Astrocyte (in vitro differentiated cells and primary cell): ENCODE measurements around the gene VPS39. TPM values are rescaled to one million over a fixed set of nuclear protein-coding genes. Genes with fewer than 3 reads are reported as not detected.

ENCODE experiments used
- DNase-seq: peaks from one replicate; pipeline ENCODE4 v3.0.0-alpha.2; 2010; ENCODE audit warnings: low read depth
- FAIRE-seq: peaks from 2 replicates; lab custom pipeline; 2011; peaks lifted over from hg19 to GRCh38; lab: Jason Lieb, UNC
- H2AFZ ChIP-seq: 2 replicates; pipeline ENCODE4 v1.6.0; 2012; ENCODE audit warnings: low read depth, low read length, inconsistent platforms
- H3K27ac ChIP-seq: 2 replicates; pipeline ENCODE4 v1.5.1; 2011; ENCODE audit warnings: low read depth, low read length, inconsistent platforms
- H3K27me3 ChIP-seq: 2 replicates; pipeline ENCODE4 v1.6.0; 2011; ENCODE audit warnings: low read length, inconsistent platforms; ENCODE audit not compliant: insufficient read depth
- H3K36me3 ChIP-seq: 2 replicates; pipeline ENCODE4 v1.5.1; 2011; ENCODE audit warnings: low read length, inconsistent platforms; ENCODE audit not compliant: insufficient read depth
- H3K4me1 ChIP-seq: 2 replicates; pipeline ENCODE4 v1.5.1; 2011; ENCODE audit warnings: low read length, inconsistent platforms; ENCODE audit not compliant: insufficient read depth
- H3K4me2 ChIP-seq: 2 replicates; pipeline ENCODE4 v1.6.0; 2012; ENCODE audit warnings: low read length, inconsistent platforms
- H3K4me3 ChIP-seq: 2 replicates; pipeline ENCODE4 v1.5.1; 2011; ENCODE audit warnings: low read depth, mild to moderate bottlenecking, low read length, inconsistent platforms; ENCODE audit not compliant: insufficient read depth
- H3K79me2 ChIP-seq: 2 replicates; pipeline ENCODE4 v1.6.0; 2012; ENCODE audit warnings: mild to moderate bottlenecking, low read length, inconsistent platforms; ENCODE audit not compliant: insufficient read depth
- H3K9ac ChIP-seq: 2 replicates; pipeline ENCODE4 v1.6.0; 2012; ENCODE audit warnings: mild to moderate bottlenecking, low read length, inconsistent platforms
- H3K9me3 ChIP-seq: 2 replicates; pipeline ENCODE4 v1.5.1; 2012; ENCODE audit warnings: low read depth, mild to moderate bottlenecking, low read length, inconsistent platforms; ENCODE audit not compliant: insufficient read depth
- H4K20me1 ChIP-seq: 2 replicates; pipeline ENCODE4 v1.6.0; 2012; ENCODE audit warnings: low read length, inconsistent platforms; ENCODE audit not compliant: insufficient read depth
- H3K27ac Mint-ChIP-seq: one replicate; pipeline ENCODE4 v1.8.0; 2021; ENCODE audit warnings: mild to moderate bottlenecking, mixed read lengths; ENCODE audit not compliant: unreplicated experiment
- H3K27me3 Mint-ChIP-seq: one replicate; pipeline ENCODE4 v1.8.0; 2021; ENCODE audit warnings: low read depth, mixed read lengths; ENCODE audit not compliant: unreplicated experiment
- H3K36me3 Mint-ChIP-seq: one replicate; pipeline ENCODE4 v1.8.0; 2021; ENCODE audit warnings: low read depth, mixed read lengths; ENCODE audit not compliant: unreplicated experiment
- H3K4me1 Mint-ChIP-seq: one replicate; pipeline ENCODE4 v1.8.0; 2021; ENCODE audit warnings: low read depth, mixed read lengths; ENCODE audit not compliant: unreplicated experiment
- H3K4me3 Mint-ChIP-seq: one replicate; pipeline ENCODE4 v1.8.0; 2021; ENCODE audit warnings: mild to moderate bottlenecking, moderate library complexity, mixed read lengths; ENCODE audit not compliant: unreplicated experiment
- H3K9me3 Mint-ChIP-seq: one replicate; pipeline ENCODE4 v1.8.0; 2021; ENCODE audit warnings: mild to moderate bottlenecking, mixed read lengths; ENCODE audit not compliant: unreplicated experiment
- EZH2 ChIP-seq: IDR thresholded peaks from 2 replicates; pipeline ENCODE4 v1.6.1; 2012; ENCODE audit warnings: mild to moderate bottlenecking, low read length, inconsistent platforms; ENCODE audit not compliant: insufficient read depth
- total RNA-seq: library from RNA; stranded (reverse); gene quantifications from 2 replicates; pipeline ENCODE4 v1.2.1, GENCODE V29; 2021
- TF ChIP-seq, protein P1 (sequence below): IDR thresholded peaks from 2 replicates; pipeline ENCODE4 v1.5.1; 2011; ENCODE audit warnings: low read depth, mild to moderate bottlenecking, inconsistent platforms, low read length, moderate library complexity; ENCODE audit not compliant: insufficient read depth

Gene VPS39
- total RNA-seq, 1 donor from 2014 or later, result 60.6 TPM

DNA sequence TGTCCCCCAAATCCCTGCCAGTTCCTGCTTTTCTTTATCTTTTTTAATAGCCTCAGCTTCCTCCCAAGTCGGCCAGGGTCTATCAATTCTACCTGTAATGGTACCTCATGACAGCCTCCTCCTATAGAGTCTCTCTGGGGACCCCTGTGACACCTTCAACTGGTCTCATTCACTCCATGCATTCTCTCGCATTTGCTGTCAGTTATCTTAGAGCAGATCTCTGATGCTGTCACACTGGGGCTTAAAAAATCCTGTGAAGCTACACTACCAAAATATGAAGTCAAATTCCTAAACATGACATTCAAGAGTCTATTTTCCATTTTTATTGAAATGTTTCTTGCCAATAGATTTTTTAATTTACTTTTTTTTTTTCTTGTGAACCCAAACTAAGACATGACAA, 5.5 kb downstream of the VPS39 start:
- Mint-ChIP-seq H3K27me3 (no peaks in the 10 kb centered on the region), H3K27ac (no peak overlapping the region), H3K9me3 (no peaks in the 10 kb centered on the region), H3K4me1 (peaks cover 12% of the 10 kb centered on the region), H3K36me3 (peaks cover 6% of the 10 kb centered on the region), H3K4me3 (no peak overlapping the region)
- Histone ChIP-seq H3K36me3 (peaks cover 8% of the 10 kb centered on the region), H3K27ac (no peak overlapping the region), H3K4me1 (peaks cover 5% of the 10 kb centered on the region), H3K4me3 (no peak overlapping the region), H3K27me3 (no peaks in the 10 kb centered on the region), H3K9ac (no peak overlapping the region), H4K20me1 (peaks cover 33% of the 10 kb centered on the region), H2AFZ (no peak overlapping the region), H3K79me2 (peaks cover 67% of the 10 kb centered on the region), H3K4me2 (no peak overlapping the region), H3K9me3 (no peaks in the 10 kb centered on the region)
- DNase-seq, result no peak
- FAIRE-seq, result no peak
- TF ChIP-seq, protein P1, sequence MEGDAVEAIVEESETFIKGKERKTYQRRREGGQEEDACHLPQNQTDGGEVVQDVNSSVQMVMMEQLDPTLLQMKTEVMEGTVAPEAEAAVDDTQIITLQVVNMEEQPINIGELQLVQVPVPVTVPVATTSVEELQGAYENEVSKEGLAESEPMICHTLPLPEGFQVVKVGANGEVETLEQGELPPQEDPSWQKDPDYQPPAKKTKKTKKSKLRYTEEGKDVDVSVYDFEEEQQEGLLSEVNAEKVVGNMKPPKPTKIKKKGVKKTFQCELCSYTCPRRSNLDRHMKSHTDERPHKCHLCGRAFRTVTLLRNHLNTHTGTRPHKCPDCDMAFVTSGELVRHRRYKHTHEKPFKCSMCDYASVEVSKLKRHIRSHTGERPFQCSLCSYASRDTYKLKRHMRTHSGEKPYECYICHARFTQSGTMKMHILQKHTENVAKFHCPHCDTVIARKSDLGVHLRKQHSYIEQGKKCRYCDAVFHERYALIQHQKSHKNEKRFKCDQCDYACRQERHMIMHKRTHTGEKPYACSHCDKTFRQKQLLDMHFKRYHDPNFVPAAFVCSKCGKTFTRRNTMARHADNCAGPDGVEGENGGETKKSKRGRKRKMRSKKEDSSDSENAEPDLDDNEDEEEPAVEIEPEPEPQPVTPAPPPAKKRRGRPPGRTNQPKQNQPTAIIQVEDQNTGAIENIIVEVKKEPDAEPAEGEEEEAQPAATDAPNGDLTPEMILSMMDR, result no peak
- no peak for TF ChIP-seq EZH2

- Mint-ChIP-seq H3K9me3 (no peaks in the 10 kb centered on the region), H3K4me1 (peaks cover 8% of the 10 kb centered on the region), H3K27ac (no peak overlapping the region), H3K4me3 (no peak overlapping the region), H3K36me3 (peaks cover 7% of the 10 kb centered on the region), H3K27me3 (no peaks in the 10 kb centered on the region)
- H3K4me3 ChIP-seq, result no peak overlapping the region
- no peak for TF ChIP-seq EZH2
- TF ChIP-seq, protein P1, result no peak
- DNase-seq, result no peak
- H3K4me2 ChIP-seq, result no peak overlapping the region
- no peaks in the 10 kb centered on the region for H3K4me1 ChIP-seq
- no peaks in the 10 kb centered on the region for H3K9me3 ChIP-seq
- no peak for FAIRE-seq
- peaks cover 8% of the 10 kb centered on the region for H3K36me3 ChIP-seq
- H4K20me1 ChIP-seq, result peaks cover 30% of the 10 kb centered on the region
- H3K79me2 ChIP-seq, result peaks cover 59% of the 10 kb centered on the region
- H3K27me3 ChIP-seq, result no peaks in the 10 kb centered on the region
- no peak overlapping the region for H3K27ac ChIP-seq
- H2AFZ ChIP-seq, result no peak overlapping the region
- no peak overlapping the region for H3K9ac ChIP-seq
Observed at GRCh38 chr15:42201801-42202200, 6.3 kb downstream of the VPS39 start.

- DNase-seq, result no peak
Observed at GRCh38 chr15:42199126-42199525, 9.0 kb downstream of the VPS39 start.

More at GRCh38 chr15:42199126-42199525, 9.0 kb downstream of the VPS39 start:
- Mint-ChIP-seq H3K27ac (no peak overlapping the region), H3K36me3 (peaks cover 13% of the 10 kb centered on the region), H3K9me3 (peaks cover 3% of the 10 kb centered on the region), H3K27me3 (no peaks in the 10 kb centered on the region), H3K4me3 (no peak overlapping the region), H3K4me1 (peaks cover 2% of the 10 kb centered on the region)
- H4K20me1 ChIP-seq, result peaks cover 22% of the 10 kb centered on the region
- H3K4me1 ChIP-seq, result no peaks in the 10 kb centered on the region
- TF ChIP-seq, protein P1, result no peak
- TF ChIP-seq EZH2, result no peak
- H3K9ac ChIP-seq, result no peak overlapping the region
- H3K27me3 ChIP-seq, result no peaks in the 10 kb centered on the region
- no peak overlapping the region for H2AFZ ChIP-seq
- no peak for FAIRE-seq
- no peak overlapping the region for H3K4me2 ChIP-seq
- peaks cover 8% of the 10 kb centered on the region for H3K36me3 ChIP-seq
- no peak overlapping the region for H3K27ac ChIP-seq
- no peak overlapping the region for H3K4me3 ChIP-seq
- no peaks in the 10 kb centered on the region for H3K9me3 ChIP-seq
- peaks cover 42% of the 10 kb centered on the region for H3K79me2 ChIP-seq
